Uterus (tissue), 4 donors: ENCODE results near the gene CDX4. TPM values are rescaled to one million over a fixed set of nuclear protein-coding genes. Genes with fewer than 3 reads are reported as not detected.

Source experiments
- DNase-seq, 2 donors: peaks; one replicate each; pipeline ENCODE4 v3.0.0-alpha.2; 2019 to 2020
- H3K27ac ChIP-seq, 2 donors: fragments of 200-600 bp; sonication (generic); 1 replicate in 1 of 2; 2 replicates in 1 of 2; pipeline ENCODE4 v1.5.1; 2016 to 2018
- H3K27me3 ChIP-seq, 2 donors: fragments of 200-600 bp; sonication (generic); one replicate each; pipeline ENCODE4 v1.5.1; 2018 to 2019; ENCODE audit warnings: control low read depth in 1 of 2
- H3K36me3 ChIP-seq, 2 donors: fragments of 200-600 bp; sonication (generic); one replicate each; pipeline ENCODE4 v1.5.1; 2019; ENCODE audit warnings: control low read depth in 1 of 2
- H3K4me1 ChIP-seq, 2 donors: fragments of 200-600 bp; sonication (generic); one replicate each; pipeline ENCODE4 v1.5.1; 2018 to 2019; ENCODE audit warnings: control low read depth in 1 of 2
- H3K4me3 ChIP-seq, 2 donors: fragments of 200-600 bp; sonication (generic); 1 replicate in 1 of 2; 2 replicates in 1 of 2; pipeline ENCODE4 v1.5.1; 2018 to 2019; ENCODE audit warnings: mild to moderate bottlenecking in 1 of 2
- H3K9me3 ChIP-seq, 2 donors: fragments of 200-600 bp; sonication (generic); one replicate each; pipeline ENCODE4 v1.5.1; 2019; ENCODE audit warnings: control low read depth in 1 of 2
- POLR2A ChIP-seq, 2 donors: fragments of 450-650 bp; IDR thresholded peaks; one replicate each; pipeline ENCODE4 v1.6.1; 2016; ENCODE audit warnings: antibody characterized with exemption in 2 of 2, mild to moderate bottlenecking in 1 of 2, moderate library complexity in 1 of 2
- intact Hi-C: fragments of 100-400 bp; cut with DNase I; formaldehyde crosslinking; loops from one replicate; pipeline ENCODE4 v1.15.1; 2023; ENCODE audit warnings: low total_unique reads
- total RNA-seq, 4 donors: library from RNA; depleted of rRNA in 3 of 4; stranded (reverse); fragments of >200 nt in 3 of 4; gene quantifications; one replicate each; pipeline versions ENCODE4 v1.1.0 to v1.2.4, GENCODE V29; 2014 to 2023
- TF ChIP-seq, protein P1 (sequence below), 4 experiments: fragments of 200-600 bp in 2 of 4; fragments of 450-650 bp in 2 of 4; sonication (generic) in 2 of 4; IDR thresholded peaks; one replicate each; pipeline ENCODE4 v1.5.1; 2016 to 2019; ENCODE audit warnings: antibody characterized with exemption in 4 of 4, mild to moderate bottlenecking in 2 of 4, moderate library complexity in 1 of 4
- donor health status: DM: yes; HTN: yes; CAD: no.

Gene CDX4
- total RNA-seq, 4 donors from 2014 or later = not detected

DNA sequence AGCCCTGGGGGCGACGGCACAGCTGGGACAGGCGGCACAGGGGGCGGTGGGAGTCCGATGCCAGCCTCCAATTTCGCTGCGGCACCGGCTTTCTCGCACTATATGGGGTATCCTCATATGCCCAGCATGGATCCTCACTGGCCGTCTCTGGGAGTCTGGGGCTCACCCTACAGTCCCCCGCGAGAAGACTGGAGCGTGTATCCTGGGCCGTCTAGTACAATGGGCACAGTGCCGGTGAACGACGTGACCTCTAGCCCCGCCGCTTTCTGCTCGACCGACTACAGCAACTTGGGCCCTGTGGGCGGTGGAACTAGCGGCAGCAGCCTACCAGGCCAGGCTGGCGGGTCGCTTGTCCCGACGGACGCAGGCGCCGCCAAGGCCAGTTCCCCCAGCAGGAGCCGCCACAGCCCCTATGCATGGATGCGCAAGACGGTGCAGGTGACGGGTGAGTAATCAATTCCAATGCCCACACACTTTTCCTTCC lies 500 bp downstream of the CDX4 start:
- intact Hi-C loops = no loop called here
- H3K9me3 ChIP-seq = no peaks in the 10 kb centered on the region
- no peaks in the 10 kb centered on the region for H3K4me1 ChIP-seq
- H3K27ac ChIP-seq = no peak overlapping the region
- no peak overlapping the region for H3K4me3 ChIP-seq
- no peaks in the 10 kb centered on the region for H3K36me3 ChIP-seq
- DNase-seq = no peak
- H3K27me3 ChIP-seq = no peaks in the 10 kb centered on the region
- TF ChIP-seq, protein P1, sequence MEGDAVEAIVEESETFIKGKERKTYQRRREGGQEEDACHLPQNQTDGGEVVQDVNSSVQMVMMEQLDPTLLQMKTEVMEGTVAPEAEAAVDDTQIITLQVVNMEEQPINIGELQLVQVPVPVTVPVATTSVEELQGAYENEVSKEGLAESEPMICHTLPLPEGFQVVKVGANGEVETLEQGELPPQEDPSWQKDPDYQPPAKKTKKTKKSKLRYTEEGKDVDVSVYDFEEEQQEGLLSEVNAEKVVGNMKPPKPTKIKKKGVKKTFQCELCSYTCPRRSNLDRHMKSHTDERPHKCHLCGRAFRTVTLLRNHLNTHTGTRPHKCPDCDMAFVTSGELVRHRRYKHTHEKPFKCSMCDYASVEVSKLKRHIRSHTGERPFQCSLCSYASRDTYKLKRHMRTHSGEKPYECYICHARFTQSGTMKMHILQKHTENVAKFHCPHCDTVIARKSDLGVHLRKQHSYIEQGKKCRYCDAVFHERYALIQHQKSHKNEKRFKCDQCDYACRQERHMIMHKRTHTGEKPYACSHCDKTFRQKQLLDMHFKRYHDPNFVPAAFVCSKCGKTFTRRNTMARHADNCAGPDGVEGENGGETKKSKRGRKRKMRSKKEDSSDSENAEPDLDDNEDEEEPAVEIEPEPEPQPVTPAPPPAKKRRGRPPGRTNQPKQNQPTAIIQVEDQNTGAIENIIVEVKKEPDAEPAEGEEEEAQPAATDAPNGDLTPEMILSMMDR (IDR thresholded peaks at IDR 0.05) = no peak
- no peak for TF ChIP-seq POLR2A (IDR thresholded peaks at IDR 0.05)

DNA sequence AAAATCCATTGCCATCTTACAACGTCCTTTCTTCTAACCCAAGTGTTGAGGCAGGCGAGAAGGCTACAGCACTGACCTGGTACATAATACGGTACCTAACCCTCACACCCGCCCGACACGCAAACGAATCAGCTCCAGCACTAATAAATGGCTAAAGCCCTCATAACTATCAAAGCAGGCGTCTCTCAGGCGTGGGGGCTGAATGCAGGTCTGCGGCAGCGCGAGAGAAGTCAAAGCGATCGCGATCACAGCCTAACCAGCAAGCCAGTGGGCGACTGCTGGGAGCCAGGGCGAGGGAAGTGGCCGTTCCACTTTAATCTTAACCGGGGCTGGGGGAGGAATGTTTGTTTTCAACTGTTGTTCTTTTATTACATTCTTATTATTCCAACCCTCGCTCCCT lies 1.5 kb downstream of the CDX4 start:
- Histone ChIP-seq H3K27me3 (no peaks in the 10 kb centered on the region), H3K4me1 (no peaks in the 10 kb centered on the region), H3K4me3 (no peak overlapping the region), H3K27ac (no peak overlapping the region), H3K36me3 (no peaks in the 10 kb centered on the region), H3K9me3 (no peaks in the 10 kb centered on the region)
- DNase-seq = no peak
- intact Hi-C loops = no loop called here
- TF ChIP-seq, protein P1 (IDR thresholded peaks at IDR 0.05) = no peak
- TF ChIP-seq POLR2A (IDR thresholded peaks at IDR 0.05) = no peak

DNA sequence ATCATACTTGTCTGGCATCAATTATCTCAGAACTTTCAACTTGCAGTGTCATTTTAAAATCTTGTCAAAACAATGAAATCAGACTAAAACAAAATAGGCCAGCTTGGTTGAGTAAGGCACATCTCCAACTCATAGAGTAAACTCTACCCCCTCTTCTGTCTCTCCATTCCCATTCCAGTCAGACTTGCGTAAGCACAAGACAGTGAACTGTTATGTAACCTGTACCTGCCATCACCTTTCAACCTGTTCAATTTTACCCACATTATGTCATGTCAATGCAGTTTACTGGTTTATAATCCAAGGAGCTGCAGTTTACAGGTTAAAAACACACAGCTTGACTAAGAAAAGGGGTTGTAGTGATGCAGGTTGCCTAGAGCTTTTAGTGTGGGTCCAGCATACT lies 8.3 kb downstream of the CDX4 start:
- no peaks in the 10 kb centered on the region for H3K9me3 ChIP-seq
- H3K4me3 ChIP-seq = no peak overlapping the region
- TF ChIP-seq, protein P1 (IDR thresholded peaks at IDR 0.05) = no peak
- TF ChIP-seq POLR2A (IDR thresholded peaks at IDR 0.05) = no peak
- no peak for DNase-seq
- no peak overlapping the region for H3K27ac ChIP-seq
- H3K36me3 ChIP-seq = no peaks in the 10 kb centered on the region
- intact Hi-C loops = no loop called here
- no peaks in the 10 kb centered on the region for H3K4me1 ChIP-seq
- peaks cover 0 to 3% of the 10 kb centered on the region in 2 donors for H3K27me3 ChIP-seq

DNA sequence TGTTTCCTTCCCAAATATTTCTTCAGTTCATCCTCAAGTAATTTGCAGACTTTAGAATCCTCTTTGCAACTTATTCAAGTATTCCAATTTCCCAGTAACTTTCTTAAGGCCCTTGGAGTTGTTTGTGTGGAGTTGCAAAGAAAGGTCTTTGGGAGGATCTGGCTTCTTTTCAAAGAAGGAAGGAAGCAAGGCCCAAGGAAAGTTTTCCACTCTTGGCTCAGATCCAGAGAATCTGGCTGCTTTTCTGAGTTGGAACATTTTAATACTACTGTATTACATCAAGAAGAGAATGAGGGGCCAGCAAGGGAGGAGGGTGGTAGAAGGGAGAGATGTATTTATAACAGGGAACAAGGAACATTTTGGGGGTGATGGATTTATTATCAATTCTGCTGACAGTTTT lies 10.5 kb downstream of the CDX4 start:
- TF ChIP-seq, protein P1 (IDR thresholded peaks at IDR 0.05) = no peak
- TF ChIP-seq POLR2A (IDR thresholded peaks at IDR 0.05) = no peak
- DNase-seq = no peak
- intact Hi-C loops = no loop called here

DNA sequence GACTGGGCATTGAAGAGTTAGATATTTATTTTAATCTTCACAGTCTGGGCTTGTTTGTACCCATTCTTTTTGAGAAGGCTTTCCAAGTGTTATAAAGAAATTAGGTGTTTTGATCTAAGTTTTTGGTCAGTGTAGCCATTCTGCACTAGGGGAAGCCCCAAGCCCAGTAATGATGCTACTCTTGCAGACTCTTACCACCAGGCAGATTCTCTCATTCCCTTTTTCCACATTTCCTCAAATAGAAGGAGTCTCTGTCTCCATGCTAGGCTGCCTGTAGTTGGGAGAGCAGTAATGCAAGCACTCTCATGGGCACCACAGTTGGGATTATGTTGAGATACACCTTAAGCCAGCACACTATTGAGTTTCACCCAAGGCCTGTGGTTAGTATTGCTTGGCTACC lies 21.5 kb downstream of the CDX4 start:
- H3K9me3 ChIP-seq = no peaks in the 10 kb centered on the region

More for the DNA sequence above, 10.5 kb downstream of the CDX4 start:
- Histone ChIP-seq H3K36me3 (no peaks in the 10 kb centered on the region), H3K9me3 (no peaks in the 10 kb centered on the region), H3K27ac (no peak overlapping the region), H3K27me3 (peaks cover 0 to 3% of the 10 kb centered on the region in 2 donors), H3K4me3 (no peak overlapping the region), H3K4me1 (no peaks in the 10 kb centered on the region)

More for the DNA sequence above, 21.5 kb downstream of the CDX4 start:
- Histone ChIP-seq H3K4me1 (no peaks in the 10 kb centered on the region), H3K27me3 (no peaks in the 10 kb centered on the region), H3K4me3 (no peak overlapping the region), H3K27ac (no peak overlapping the region), H3K36me3 (no peaks in the 10 kb centered on the region)
- no peak for DNase-seq
- TF ChIP-seq, protein P1 (IDR thresholded peaks at IDR 0.05) = no peak
- no peak for TF ChIP-seq POLR2A (IDR thresholded peaks at IDR 0.05)
- intact Hi-C loops = no loop called here
